IMR-90 (cell line): ENCODE data around the gene AFMID. TPM values are rescaled to one million over a fixed set of nuclear protein-coding genes. Genes with fewer than 3 reads are reported as not detected.
A peak's percentile ranks its signal among the peaks of the same experiment; 100 is the strongest.

Experiments
- ATAC-seq: fragments of 200-7000 bp; cut with Tn5 transposase; 2 replicates; pipeline ENCODE4 v1.9.1; 2020; ENCODE audit warnings: low read depth, mild to moderate bottlenecking, moderate library complexity
- BruUV-seq: library from RNA; stranded (reverse); fragments of 400-500 nt; replicated peaks from 2 replicates; lab custom pipeline; 2021; lab: Mats Ljungman, UMichigan
- CTCF ChIA-PET: fragments of 300-600 bp; formaldehyde crosslinking; extraction: SDS; loops from one replicate; lab custom pipeline; 2021; ENCODE audit warnings: antibody characterized with exemption; lab: Yijun Ruan, JAX
- POLR2A ChIA-PET: fragments of 300-600 bp; sonication (Branson Sonifier 250); formaldehyde crosslinking; loops from one replicate; lab custom pipeline; 2022; ENCODE audit warnings: antibody characterized with exemption; ENCODE audit not compliant: unreplicated experiment; lab: Charles Lee
- DNase-seq: peaks from one replicate; pipeline ENCODE4 v3.0.0; 2013
- H2AFZ ChIP-seq: replicated peaks from 2 replicates; pipeline ENCODE3; 2013; ENCODE audit warnings: low read length, mild to moderate bottlenecking; ENCODE audit not compliant: poor library complexity
- H2AK5ac ChIP-seq: 2 replicates; pipeline ENCODE4 v1.6.1; 2013; ENCODE audit warnings: low read depth, low read length, inconsistent platforms
- H2AK9ac ChIP-seq: replicated peaks from 2 replicates; pipeline ENCODE3; 2013; ENCODE audit warnings: mild to moderate bottlenecking, low read depth, low read length, moderate library complexity; ENCODE audit not compliant: poor library complexity
- H2BK120ac ChIP-seq: 2 replicates; pipeline ENCODE4 v1.6.1; 2013; ENCODE audit warnings: low read depth, low read length, inconsistent platforms
- H2BK15ac ChIP-seq: 3 replicates; pipeline ENCODE4 v1.6.1; 2013; ENCODE audit warnings: low read depth, low read length, inconsistent platforms
- H2BK20ac ChIP-seq: 2 replicates; pipeline ENCODE4 v1.6.1; 2013; ENCODE audit warnings: low read depth, mild to moderate bottlenecking, inconsistent platforms, low read length, moderate library complexity
- H2BK5ac ChIP-seq: 2 replicates; pipeline ENCODE4 v1.6.1; 2013; ENCODE audit warnings: mild to moderate bottlenecking, low read depth, low read length, inconsistent platforms; ENCODE audit not compliant: poor library complexity, severe bottlenecking
- H3K14ac ChIP-seq: replicated peaks from 2 replicates; pipeline ENCODE4 v1.6.1; 2013; ENCODE audit warnings: low read depth, low read length, inconsistent platforms
- H3K18ac ChIP-seq: 2 replicates; pipeline ENCODE4 v1.6.1; 2013; ENCODE audit warnings: low read depth, low read length, control low read depth
- H3K23ac ChIP-seq: 2 replicates; pipeline ENCODE4 v1.6.1; 2013; ENCODE audit warnings: low read depth, low read length, inconsistent platforms
- H3K27ac ChIP-seq: 2 replicates; pipeline ENCODE4 v1.5.1; 2013; ENCODE audit warnings: mild to moderate bottlenecking, control low read depth, low read length; ENCODE audit not compliant: insufficient read depth
- H3K27me3 ChIP-seq: 2 replicates; pipeline ENCODE4 v1.6.1; 2013; ENCODE audit warnings: low read length; ENCODE audit not compliant: control insufficient read depth, insufficient read depth
- H3K36me3 ChIP-seq: 2 replicates; pipeline ENCODE4 v1.6.1; 2013; ENCODE audit warnings: low read length, mixed read lengths; ENCODE audit not compliant: control insufficient read depth, insufficient read depth
- H3K4ac ChIP-seq: 2 replicates; pipeline ENCODE4 v1.6.1; 2013; ENCODE audit warnings: low read depth, low read length, inconsistent platforms
- H3K4me1 ChIP-seq: 2 replicates; pipeline ENCODE4 v1.6.1; 2013; ENCODE audit warnings: low read length, mixed read lengths; ENCODE audit not compliant: control insufficient read depth, insufficient read depth
- H3K4me2 ChIP-seq: 2 replicates; pipeline ENCODE4 v1.6.1; 2013; ENCODE audit warnings: low read depth, mild to moderate bottlenecking, control low read depth, low read length, moderate library complexity
- H3K4me3 ChIP-seq: 2 replicates; pipeline ENCODE4 v1.5.1; 2013; ENCODE audit warnings: low read depth, mild to moderate bottlenecking, control low read depth, low read length, moderate library complexity; ENCODE audit not compliant: insufficient read depth
- H3K56ac ChIP-seq: 2 replicates; pipeline ENCODE4 v1.6.1; 2013; ENCODE audit warnings: low read length, inconsistent platforms; ENCODE audit not compliant: insufficient read depth; ENCODE audit errors: extremely low read depth
- H3K79me1 ChIP-seq, 2 experiments: 2 replicates each; pipeline ENCODE4 v1.6.1; 2013; ENCODE audit warnings: low read length in 2 of 2, inconsistent platforms in 1 of 2, low read depth in 1 of 2
- H3K9ac ChIP-seq: 2 replicates; pipeline ENCODE4 v1.6.1; 2013; ENCODE audit warnings: low read depth, low read length, control low read depth
- H3K9me1 ChIP-seq: 2 replicates; pipeline ENCODE4 v1.6.1; 2013; ENCODE audit warnings: low read length, inconsistent platforms; ENCODE audit not compliant: insufficient read depth
- H3K9me3 ChIP-seq: 2 replicates; pipeline ENCODE4 v1.6.1; 2013; ENCODE audit warnings: low read length; ENCODE audit not compliant: control insufficient read depth, insufficient read depth
- H4K20me1 ChIP-seq: 2 replicates; pipeline ENCODE4 v1.6.1; 2013; ENCODE audit warnings: low read length, inconsistent platforms; ENCODE audit not compliant: insufficient read depth
- H4K5ac ChIP-seq: 2 replicates; pipeline ENCODE4 v1.6.1; 2013; ENCODE audit warnings: mild to moderate bottlenecking, low read depth, low read length, control low read depth
- H4K8ac ChIP-seq, 2 experiments: 2 replicates each; pipeline ENCODE4 v1.6.1; 2013; ENCODE audit warnings: low read depth in 2 of 2, low read length in 2 of 2, control low read depth in 1 of 2, inconsistent platforms in 1 of 2
- H4K91ac ChIP-seq: 2 replicates; pipeline ENCODE4 v1.6.1; 2013; ENCODE audit warnings: low read depth, low read length, inconsistent platforms; ENCODE audit not compliant: insufficient read depth
- CEBPB ChIP-seq: IDR thresholded peaks from 2 replicates; pipeline ENCODE4 v1.6.1; 2012; ENCODE audit warnings: low read depth, low read length, improper control_type of control experiment
- CHD1 ChIP-seq: IDR thresholded peaks from 2 replicates; pipeline ENCODE4 v1.6.1; 2012; ENCODE audit warnings: low read depth, low read length, improper control_type of control experiment
- CTCF ChIP-seq: conservative IDR thresholded peaks from 2 replicates; pipeline ENCODE4 v1.5.1; 2012; ENCODE audit warnings: mild to moderate bottlenecking, low read depth, low read length, improper control_type of control experiment
- ELK1 ChIP-seq: fragments of 150-350 bp; IDR thresholded peaks from 2 replicates; pipeline ENCODE4 v1.6.1; 2016; ENCODE audit warnings: low read depth, mild to moderate bottlenecking, low read length, moderate library complexity, borderline replicate concordance
- FOS ChIP-seq: fragments of 150-350 bp; IDR thresholded peaks from 2 replicates; pipeline ENCODE4 v1.6.1; 2016; ENCODE audit warnings: low read depth, low read length
- MAFK ChIP-seq: IDR thresholded peaks from 2 replicates; pipeline ENCODE4 v1.6.1; 2012; ENCODE audit warnings: low read depth, low read length, improper control_type of control experiment
- MAZ ChIP-seq: IDR thresholded peaks from 2 replicates; pipeline ENCODE4 v1.6.1; 2012; ENCODE audit warnings: low read depth, mild to moderate bottlenecking, low read length, improper control_type of control experiment, moderate library complexity, borderline replicate concordance
- MXI1 ChIP-seq: IDR thresholded peaks from 2 replicates; pipeline ENCODE4 v1.6.1; 2012; ENCODE audit warnings: low read depth, mild to moderate bottlenecking, low read length, moderate library complexity, borderline replicate concordance
- RAD21 ChIP-seq: IDR thresholded peaks from 2 replicates; pipeline ENCODE4 v1.6.1; 2012; ENCODE audit warnings: low read length, improper control_type of control experiment
- RCOR1 ChIP-seq: IDR thresholded peaks from 2 replicates; pipeline ENCODE4 v1.6.1; 2012; ENCODE audit warnings: mild to moderate bottlenecking, low read length, improper control_type of control experiment; ENCODE audit not compliant: insufficient replicate concordance
- USF2 ChIP-seq: fragments of 150-350 bp; IDR thresholded peaks from 2 replicates; pipeline ENCODE4 v1.6.1; 2017; ENCODE audit warnings: mild to moderate bottlenecking, antibody characterized with exemption, low read length, low read depth
- WGBS, 2 experiments: methylation state at CpG; one replicate each; pipeline versions ENCODE4 v1.1.5 to v1.1.7; 2013; ENCODE audit warnings: missing lambda C conversion rate in 2 of 2; ENCODE audit not compliant: insufficient read length in 1 of 2; ENCODE audit errors: extremely low coverage in 2 of 2; 5-methylcytosine and 5-hydroxymethylcytosine counted together
- dilution Hi-C: fragments of 300-500 bp; cut with HindIII; formaldehyde crosslinking; loops from one replicate; pipeline ENCODE4 v1.14.3; 2018; ENCODE audit warnings: low sequenced_read_pairs; ENCODE audit not compliant: unreplicated experiment
- in situ Hi-C: fragments of 300-500 bp; cut with MboI; formaldehyde crosslinking; loops from 3 replicates; pipeline ENCODE4 v1.14.3; 2019; ENCODE audit warnings: low sequenced_read_pairs, inconsistent platforms, mixed read lengths
- intact Hi-C: fragments of 100-400 bp; cut with micrococcal nuclease; formaldehyde crosslinking; loops from 2 replicates; pipeline ENCODE4 v1.10.0; 2022
- polyA plus RNA-seq, 3 experiments: library from polyadenylated mRNA; depleted of rRNA; stranded (reverse); fragments of >200 nt; gene quantifications; 2 replicates each; pipeline ENCODE4 v1.2.3, GENCODE V29; 2012; ENCODE audit warnings: low replicate concordance in 1 of 3
- total RNA-seq: library from RNA; depleted of rRNA; stranded (reverse); fragments of >200 nt; gene quantifications from 2 replicates; pipeline ENCODE4 v1.2.3, GENCODE V29; 2012

The AFMID gene
- total and polyA plus RNA-seq, 2 of the 4 experiments (the other 2 are of a cell fraction) = 41.0 to 65.1 TPM

GRCh38 chr17:78184351-78184750, 2.8 kb upstream of the AFMID start:
- intact Hi-C loops (no loop called here), in situ Hi-C loops (no loop called here)
- ATAC-seq = no peak

More at GRCh38 chr17:78184351-78184750, 2.8 kb upstream of the AFMID start:
- TF ChIP-seq MXI1 = no peak
- TF ChIP-seq RCOR1 = no peak
- no peak for TF ChIP-seq MAZ
- no peak for TF ChIP-seq FOS
- TF ChIP-seq MAFK = no peak
- TF ChIP-seq ELK1 = no peak
- no peak for TF ChIP-seq CHD1
- TF ChIP-seq CTCF = no peak
- TF ChIP-seq CEBPB = no peak
- no peak for TF ChIP-seq RAD21
- TF ChIP-seq USF2 = no peak
- H2BK120ac ChIP-seq = no peak overlapping the region
- no peak overlapping the region for H3K27ac ChIP-seq
- H3K23ac ChIP-seq = no peak overlapping the region
- no peak overlapping the region for H4K91ac ChIP-seq
- DNase-seq = no peak
- no peak overlapping the region for H2BK15ac ChIP-seq
- no peak overlapping the region for H3K4me3 ChIP-seq
- H2BK20ac ChIP-seq = no peak overlapping the region
- H2AK5ac ChIP-seq = no peak overlapping the region
- no peaks in the 10 kb centered on the region; the same call in 1 of the 2 replicates for H3K36me3 ChIP-seq
- H3K79me1 ChIP-seq = peaks cover 24 to 69% of the 10 kb centered on the region in 2 experiments
- no peak overlapping the region; the same call in 1 of the 2 replicates for H4K5ac ChIP-seq
- H4K20me1 ChIP-seq = 0 out of 2 replicates have a peak, but pooled peaks cover 6% of the 10 kb centered on the region
- no peak overlapping the region for H3K56ac ChIP-seq
- ChIA-PET POLR2A (no interaction called here), CTCF (no interaction called here)
- 0 out of 2 replicates have a peak overlapping the region, but pooled peaks have one; percentile 23 for H3K14ac ChIP-seq
- H3K4me1 ChIP-seq = peaks cover 14% of the 10 kb centered on the region
- peak overlapping the region in 1 of 2 experiments; percentile 27; a peak in 1 of 4 replicates for H4K8ac ChIP-seq
- H3K9me1 ChIP-seq = peaks cover 17% of the 10 kb centered on the region; the same call in 1 of the 2 replicates
- no peaks in the 10 kb centered on the region for H3K27me3 ChIP-seq
- H2AK9ac ChIP-seq = peak overlapping the region; percentile 20
- no peaks in the 10 kb centered on the region for H3K9me3 ChIP-seq
- H3K4ac ChIP-seq = no peak overlapping the region
- no TSS peak for BruUV-seq
- no peak overlapping the region for H3K18ac ChIP-seq
- no peak overlapping the region for H3K4me2 ChIP-seq
- peak overlapping the region; percentile 78 for H2AFZ ChIP-seq
- H2BK5ac ChIP-seq = no peak overlapping the region
- dilution Hi-C loops = no loop called here
- H3K9ac ChIP-seq = no peak overlapping the region
- WGBS, 2 experiments = 53% methylated on average over 3 of the region's 10 CpGs; no CpG with 5 or more reads in 1 of the 2 experiments
